ENCODE results near the gene CATSPER3. TPM values are rescaled to one million over a fixed set of nuclear protein-coding genes. Genes with fewer than 3 reads are reported as not detected.

CATSPER3 gene
- total RNA-seq, 1 experiment from 2014 or later: 0.40 TPM

GRCh38 chr5:135058331-135058732, 90.6 kb downstream of the CATSPER3 start:
- DNase-seq (ENCODE audit: extremely low read depth, low read depth): no peak

- no peak for DNase-seq (ENCODE audit: extremely low read depth, low read depth)
Measured at GRCh38 chr5:135059000-135059923, 91.6 kb downstream of the CATSPER3 start.

DNA sequence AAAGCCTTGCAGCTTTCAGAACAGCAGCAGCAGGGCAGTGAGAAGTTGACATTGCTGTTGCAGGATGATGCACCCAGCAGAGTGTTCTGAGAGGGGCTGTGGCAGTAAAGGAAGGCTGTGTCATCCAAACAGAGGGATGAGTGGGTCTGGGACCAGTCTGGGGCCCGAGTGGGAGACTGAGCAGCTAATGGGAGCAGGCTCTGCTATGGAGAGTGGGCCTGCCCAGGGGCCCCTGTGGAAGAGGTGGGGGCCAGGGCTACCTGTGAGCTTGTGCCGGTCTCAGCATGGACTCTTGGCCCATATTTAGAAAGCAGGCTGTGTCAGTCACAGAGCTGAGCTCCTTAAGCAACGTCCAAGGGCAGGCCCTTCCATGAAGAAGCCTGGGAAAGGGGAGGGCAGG, 92.3 kb downstream of the CATSPER3 start:
- DNase-seq (ENCODE audit: extremely low read depth, low read depth): no peak

GRCh38 chr5:135061001-135061400, 93.3 kb downstream of the CATSPER3 start:
- DNase-seq (ENCODE audit: extremely low read depth, low read depth): no peak

Small RNAs within 50 kb of the gene (small RNA-seq; reads per million reads assigned to genes)
- 0 reads per million in 2 experiments for gene MIR4461
- gene MTND3P25: 0 reads per million in 2 experiments
- gene MTND4LP30: 0 reads per million in 2 experiments

Other genes starting within 250 kb of the CATSPER3 start
- 33.8 and 39.0 TPM in 2 replicates for gene CAMLG, start 229.4 kb upstream of the CATSPER3 start, total RNA-seq (2014; rRNA removed; shearing (Covaris generic))
- gene DDX46, start 209.1 kb upstream of the CATSPER3 start, total RNA-seq (2014; rRNA removed; shearing (Covaris generic)): 34.6 and 35.8 TPM in 2 replicates
- 49.8 and 58.1 TPM in 2 replicates for gene C5orf24, start 121.9 kb upstream of the CATSPER3 start, total RNA-seq (2014; rRNA removed; shearing (Covaris generic))
- 86.7 and 104 TPM in 2 replicates for gene TXNDC15, start 93.5 kb upstream of the CATSPER3 start, total RNA-seq (2014; rRNA removed; shearing (Covaris generic))
- 14.5 and 15.1 TPM in 2 replicates for gene PCBD2, start 62.8 kb upstream of the CATSPER3 start, total RNA-seq (2014; rRNA removed; shearing (Covaris generic))
- gene PITX1, start 66.3 kb downstream of the CATSPER3 start, total RNA-seq (2014; rRNA removed; shearing (Covaris generic)): 45.3 and 61.7 TPM in 2 replicates